ENCODE data around the gene GUCD1.

GRCh38 chr22:24502541-24502940, 52.4 kb downstream of the GUCD1 start:
- TF ChIP-seq MAX (IDR thresholded peaks at IDR 0.05; ENCODE audit: low read depth, low read length) (no peak), CTCF (IDR thresholded peaks at IDR 0.05; ENCODE audit: low read depth, low read length) (no peak), POLR2A (IDR thresholded peaks at IDR 0.05; ENCODE audit: extremely low read depth, insufficient read length) (no peak)

All from NB4 (cell line).